SK-N-SH (cell line): ENCODE results near the gene TUFT1.

Source experiments
- CHD2 ChIP-seq: fragments of 150-350 bp; IDR thresholded peaks from 2 replicates; pipeline ENCODE4 v1.6.1; 2018; ENCODE audit warnings: low read length; ENCODE audit not compliant: partially characterized antibody
- CTCF ChIP-seq: fragments of 200-600 bp; sonication (generic); IDR thresholded peaks from 2 replicates; pipeline ENCODE4 v1.6.1; 2017; ENCODE audit warnings: antibody characterized with exemption, mild to moderate bottlenecking, moderate library complexity
- ELF1 ChIP-seq: IDR thresholded peaks from 2 replicates; pipeline ENCODE4 v1.4.0; 2012
- EP300 ChIP-seq, 2 experiments: IDR thresholded peaks; 2 replicates each; pipeline versions ENCODE4 v1.4.0 to v1.6.1; 2012; ENCODE audit warnings: borderline replicate concordance in 1 of 2, low read depth in 1 of 2, low read length in 1 of 2
- FOXM1 ChIP-seq: IDR thresholded peaks from 2 replicates; pipeline ENCODE4 v1.4.0; 2012; ENCODE audit warnings: low read depth, mild to moderate bottlenecking
- MAX ChIP-seq: IDR thresholded peaks from 2 replicates; pipeline ENCODE4 v1.4.0; 2012; ENCODE audit warnings: low read depth
- POLR2AphosphoS5 ChIP-seq: IDR thresholded peaks from 2 replicates; pipeline ENCODE4 v1.6.1; 2012; ENCODE audit warnings: low read depth, low read length
- RAD21 ChIP-seq: IDR thresholded peaks from 2 replicates; pipeline ENCODE4 v1.6.1; 2012; ENCODE audit warnings: mild to moderate bottlenecking, low read length
- TAF1 ChIP-seq: IDR thresholded peaks from 2 replicates; pipeline ENCODE4 v1.6.1; 2012; ENCODE audit warnings: low read depth, mild to moderate bottlenecking, low read length, moderate library complexity, borderline replicate concordance
- TF ChIP-seq, protein P1 (sequence below): fragments of 150-350 bp; IDR thresholded peaks from 2 replicates; pipeline ENCODE4 v1.6.1; 2017; ENCODE audit warnings: antibody characterized with exemption, low read length, low read depth, borderline replicate concordance

GRCh38 chr1:151518431-151518830 lies 21.7 kb upstream of the TUFT1 start:
- TF ChIP-seq CTCF (no peak), MAX (no peak), ELF1 (no peak), FOXM1 (no peak), CHD2 (no peak), RAD21 (no peak), POLR2AphosphoS5 (no peak), EP300 (IDR thresholded peaks at IDR 0.05; ENCODE audit: borderline replicate concordance in 1 of 2, low read depth in 1 of 2, low read length in 1 of 2) (no peak), TAF1 (no peak)
- TF ChIP-seq, protein P1, sequence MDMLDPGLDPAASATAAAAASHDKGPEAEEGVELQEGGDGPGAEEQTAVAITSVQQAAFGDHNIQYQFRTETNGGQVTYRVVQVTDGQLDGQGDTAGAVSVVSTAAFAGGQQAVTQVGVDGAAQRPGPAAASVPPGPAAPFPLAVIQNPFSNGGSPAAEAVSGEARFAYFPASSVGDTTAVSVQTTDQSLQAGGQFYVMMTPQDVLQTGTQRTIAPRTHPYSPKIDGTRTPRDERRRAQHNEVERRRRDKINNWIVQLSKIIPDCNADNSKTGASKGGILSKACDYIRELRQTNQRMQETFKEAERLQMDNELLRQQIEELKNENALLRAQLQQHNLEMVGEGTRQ = no peak
